ENCODE data around the gene KCTD3.

GRCh38 chr1:215523128-215523861, 43.8 kb upstream of the KCTD3 start:
- TF ChIP-seq ARNT (IDR thresholded peaks at IDR 0.05) (no peak), SP1 (IDR thresholded peaks at IDR 0.05) (no peak), FOXA1 (IDR thresholded peaks at IDR 0.05) (no peak), NFRKB (IDR thresholded peaks at IDR 0.05) (no peak), LEF1 (IDR thresholded peaks at IDR 0.05; ENCODE audit: borderline replicate concordance) (no peak), SUZ12 (IDR thresholded peaks at IDR 0.05) (no peak), FOXK2 (IDR thresholded peaks at IDR 0.05) (no peak), BHLHE40 (IDR thresholded peaks at IDR 0.05; ENCODE audit: borderline replicate concordance) (no peak), PKNOX1 (IDR thresholded peaks at IDR 0.05) (no peak), FOXM1 (IDR thresholded peaks at IDR 0.05; ENCODE audit: borderline replicate concordance) (no peak)
